GM19025 (cell line): Measurements from ENCODE around the gene OR8D2.

Experiments used
- ATAC-seq: cut with Tn5 transposase; IDR thresholded peaks from one replicate; pipeline ENCODE4 v1.9.1; 2021; ENCODE audit warnings: mild to moderate bottlenecking, low read depth, moderate library complexity; ENCODE audit not compliant: unreplicated experiment

Gene OR8D2

GRCh38 chr11:124320097-124320496 is at the start of gene OR8D2:
OR8D2 (minus strand) TSS chr11:124320197; CDS start chr11:124320197, 0 bp downstream.
- ATAC-seq = no peak

- ATAC-seq = no peak
Measured at GRCh38 chr11:124359566-124359965, 39.6 kb upstream of the OR8D2 start.

GRCh38 chr11:124346311-124346955 is 26.4 kb upstream of the OR8D2 start:
- ATAC-seq = no peak

- no peak for ATAC-seq
Measured at GRCh38 chr11:124344346-124344745, 24.3 kb upstream of the OR8D2 start.

- no peak for ATAC-seq
Measured at GRCh38 chr11:124340142-124340447, 20.1 kb upstream of the OR8D2 start.

- ATAC-seq = no peak
Measured at GRCh38 chr11:124339396-124340141, 19.6 kb upstream of the OR8D2 start.

GRCh38 chr11:124331873-124332272 is 11.9 kb upstream of the OR8D2 start:
- no peak for ATAC-seq

GRCh38 chr11:124329787-124330478 is 9.9 kb upstream of the OR8D2 start:
- ATAC-seq = no peak

- no peak for ATAC-seq
Measured at GRCh38 chr11:124327775-124328174, 7.8 kb upstream of the OR8D2 start.

- ATAC-seq = no peak
Measured at GRCh38 chr11:124322356-124322755, 2.4 kb upstream of the OR8D2 start.

- no peak for ATAC-seq
Measured at GRCh38 chr11:124315052-124315451, 4.9 kb downstream of the OR8D2 start.

- ATAC-seq = no peak
Measured at GRCh38 chr11:124313849-124314248, 6.1 kb downstream of the OR8D2 start, which contains the start of gene OR8D1. OR8D1 (minus strand) TSS chr11:124313949; CDS start chr11:124310766, 3,183 bp downstream.

GRCh38 chr11:124313131-124313530 is 6.9 kb downstream of the OR8D2 start:
- ATAC-seq = no peak

GRCh38 chr11:124311670-124312069 is 8.3 kb downstream of the OR8D2 start:
- ATAC-seq = no peak

- ATAC-seq = no peak
Measured at GRCh38 chr11:124311269-124311668, 8.7 kb downstream of the OR8D2 start.

- no peak for ATAC-seq
Measured at GRCh38 chr11:124310721-124311120, 9.3 kb downstream of the OR8D2 start.

GRCh38 chr11:124307093-124307492 is 12.9 kb downstream of the OR8D2 start:
- ATAC-seq = no peak

- no peak for ATAC-seq
Measured at GRCh38 chr11:124302347-124303125, 17.5 kb downstream of the OR8D2 start.

- ATAC-seq = no peak
Measured at GRCh38 chr11:124301548-124301947, 18.4 kb downstream of the OR8D2 start.

- no peak for ATAC-seq
Measured at GRCh38 chr11:124297921-124298320, 22.1 kb downstream of the OR8D2 start.

- no peak for ATAC-seq
Measured at GRCh38 chr11:124296016-124296415, 24.0 kb downstream of the OR8D2 start.
